ENCODE data around the gene CDH6.
A peak's percentile ranks its signal among the peaks of the same experiment; 100 is the strongest.

The CDH6 gene

DNA sequence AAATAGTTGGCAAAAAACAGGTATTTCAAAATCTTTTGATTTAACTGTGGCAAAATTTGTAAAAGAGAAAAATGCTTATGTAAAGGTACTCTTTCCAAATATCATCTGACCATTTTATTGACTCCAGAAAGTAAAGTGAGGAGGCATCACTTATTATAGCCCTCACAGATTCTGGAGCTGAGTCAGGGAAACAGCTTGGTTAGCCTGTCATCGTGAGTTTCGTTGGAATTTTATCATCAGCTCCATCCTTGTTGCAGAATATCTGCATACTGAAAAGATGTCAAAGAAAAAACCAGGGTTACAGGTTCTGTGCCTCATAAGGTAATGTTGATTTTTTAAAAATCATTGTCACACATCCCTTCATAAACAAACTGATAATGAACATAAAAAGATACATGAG lies 74.8 kb downstream of the CDH6 start:
- no peak overlapping the region for H3K27ac ChIP-seq
- TF ChIP-seq, protein P1, sequence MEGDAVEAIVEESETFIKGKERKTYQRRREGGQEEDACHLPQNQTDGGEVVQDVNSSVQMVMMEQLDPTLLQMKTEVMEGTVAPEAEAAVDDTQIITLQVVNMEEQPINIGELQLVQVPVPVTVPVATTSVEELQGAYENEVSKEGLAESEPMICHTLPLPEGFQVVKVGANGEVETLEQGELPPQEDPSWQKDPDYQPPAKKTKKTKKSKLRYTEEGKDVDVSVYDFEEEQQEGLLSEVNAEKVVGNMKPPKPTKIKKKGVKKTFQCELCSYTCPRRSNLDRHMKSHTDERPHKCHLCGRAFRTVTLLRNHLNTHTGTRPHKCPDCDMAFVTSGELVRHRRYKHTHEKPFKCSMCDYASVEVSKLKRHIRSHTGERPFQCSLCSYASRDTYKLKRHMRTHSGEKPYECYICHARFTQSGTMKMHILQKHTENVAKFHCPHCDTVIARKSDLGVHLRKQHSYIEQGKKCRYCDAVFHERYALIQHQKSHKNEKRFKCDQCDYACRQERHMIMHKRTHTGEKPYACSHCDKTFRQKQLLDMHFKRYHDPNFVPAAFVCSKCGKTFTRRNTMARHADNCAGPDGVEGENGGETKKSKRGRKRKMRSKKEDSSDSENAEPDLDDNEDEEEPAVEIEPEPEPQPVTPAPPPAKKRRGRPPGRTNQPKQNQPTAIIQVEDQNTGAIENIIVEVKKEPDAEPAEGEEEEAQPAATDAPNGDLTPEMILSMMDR (conservative IDR thresholded peaks at IDR 0.05): no peak

DNA sequence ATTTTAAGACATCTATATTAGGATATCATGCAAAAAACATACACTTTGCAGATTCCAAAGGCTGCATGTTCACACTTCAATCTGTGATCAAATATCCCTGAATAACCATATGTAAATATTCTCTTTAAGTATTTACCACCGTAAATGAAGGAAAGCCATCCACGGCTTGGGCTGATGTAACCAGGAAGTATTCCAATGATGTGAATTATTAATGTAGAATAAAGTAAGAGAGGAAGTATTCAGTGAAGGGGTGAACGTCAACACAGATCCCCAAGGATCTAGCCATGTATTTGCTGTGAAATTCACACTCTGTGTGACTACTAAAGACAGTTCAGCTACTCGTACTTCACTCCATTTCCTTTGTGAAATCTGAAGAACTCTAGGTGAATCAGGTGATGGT lies 75.2 kb downstream of the CDH6 start:
- TF ChIP-seq, protein P1 (conservative IDR thresholded peaks at IDR 0.05): no peak
- no peak for TF ChIP-seq ZFX (IDR thresholded peaks at IDR 0.05)
- no peak overlapping the region for H3K27ac ChIP-seq

DNA sequence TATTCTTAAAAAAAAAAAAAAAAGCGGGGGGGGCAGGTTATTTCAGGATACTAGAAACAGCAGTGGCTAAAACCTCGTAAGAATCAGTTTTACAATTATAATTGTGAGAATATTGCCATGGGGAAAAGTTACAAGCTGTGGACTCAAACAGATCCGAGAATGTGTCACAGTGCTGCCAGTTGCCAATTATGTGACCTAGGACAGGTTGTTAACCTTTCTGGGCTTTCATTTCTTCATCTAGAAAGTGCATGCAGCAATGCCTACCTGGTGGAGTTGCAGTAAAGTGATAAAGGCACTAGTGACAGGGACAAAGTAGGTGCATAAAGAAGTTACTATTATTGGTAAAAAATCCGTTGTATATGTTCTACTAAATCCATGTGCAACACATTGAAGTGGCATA lies 75.8 kb downstream of the CDH6 start:
- no peak overlapping the region for H3K27ac ChIP-seq
- TF ChIP-seq, protein P1 (conservative IDR thresholded peaks at IDR 0.05): no peak
- no peak for TF ChIP-seq ZFX (IDR thresholded peaks at IDR 0.05)

DNA sequence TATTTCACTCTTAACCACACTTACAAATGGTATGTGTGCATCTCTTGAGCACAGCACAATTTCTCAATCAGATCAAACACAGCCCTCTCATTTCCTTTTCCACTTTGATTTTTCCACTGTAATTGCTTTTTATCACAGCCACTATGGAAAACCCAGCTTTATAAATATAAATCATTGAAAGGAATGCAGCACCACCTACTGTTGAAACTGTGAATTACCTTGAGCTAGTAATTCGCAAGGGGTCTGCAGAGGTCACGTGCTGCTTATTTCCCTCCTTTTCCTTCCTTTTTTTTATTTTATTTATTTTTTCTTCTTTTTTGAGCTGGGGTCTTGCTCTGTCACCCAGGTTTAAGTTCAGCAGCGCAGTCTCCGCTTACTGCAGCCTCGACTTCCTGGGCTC lies 76.9 kb downstream of the CDH6 start:
- H3K27ac ChIP-seq: no peak overlapping the region
- TF ChIP-seq, protein P1 (conservative IDR thresholded peaks at IDR 0.05): peak; percentile 82
- TF ChIP-seq ZFX (IDR thresholded peaks at IDR 0.05): no peak

GRCh38 chr5:31271567-31271966 lies 78.1 kb downstream of the CDH6 start:
- no peak overlapping the region for H3K27ac ChIP-seq
- TF ChIP-seq ZFX (IDR thresholded peaks at IDR 0.05): no peak
- TF ChIP-seq, protein P1 (conservative IDR thresholded peaks at IDR 0.05): no peak

DNA sequence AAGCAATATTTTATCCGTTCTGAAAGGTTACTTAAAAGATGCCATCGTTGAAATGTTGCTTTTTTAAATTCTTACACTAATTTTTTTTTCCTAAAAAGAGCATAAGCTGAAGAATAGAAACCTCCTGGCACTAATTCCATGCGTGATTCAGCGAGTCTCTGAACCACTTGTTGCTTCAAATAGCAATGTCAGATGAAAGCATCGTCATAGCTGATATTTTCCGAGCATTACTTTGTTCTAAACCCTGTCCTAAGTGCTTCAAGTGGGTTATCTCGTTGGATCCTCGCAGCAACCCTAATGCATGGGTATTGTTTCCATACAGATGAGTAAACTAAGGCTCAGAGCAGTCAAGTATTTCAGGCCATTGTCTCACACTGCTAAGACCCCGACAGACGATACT lies 79.7 kb downstream of the CDH6 start:
- H3K27ac ChIP-seq: no peak overlapping the region
- no peak for TF ChIP-seq ZFX (IDR thresholded peaks at IDR 0.05)
- TF ChIP-seq, protein P1 (conservative IDR thresholded peaks at IDR 0.05): no peak

GRCh38 chr5:31273631-31274378 lies 80.3 kb downstream of the CDH6 start:
- TF ChIP-seq ZFX (IDR thresholded peaks at IDR 0.05): no peak
- TF ChIP-seq, protein P1 (conservative IDR thresholded peaks at IDR 0.05): no peak
- H3K27ac ChIP-seq: no peak overlapping the region

Measured in C4-2B (cell line).